ENCODE measurements around the gene KIF1B. TPM values are rescaled to one million over a fixed set of nuclear protein-coding genes. Genes with fewer than 3 reads are reported as not detected.

KIF1B gene
- total RNA-seq, 5 donors from 2014 or later (not counting 1 experiment from before 2014, with no cell fraction given), result 10.3 to 15.3 (median 13.8) TPM

DNA sequence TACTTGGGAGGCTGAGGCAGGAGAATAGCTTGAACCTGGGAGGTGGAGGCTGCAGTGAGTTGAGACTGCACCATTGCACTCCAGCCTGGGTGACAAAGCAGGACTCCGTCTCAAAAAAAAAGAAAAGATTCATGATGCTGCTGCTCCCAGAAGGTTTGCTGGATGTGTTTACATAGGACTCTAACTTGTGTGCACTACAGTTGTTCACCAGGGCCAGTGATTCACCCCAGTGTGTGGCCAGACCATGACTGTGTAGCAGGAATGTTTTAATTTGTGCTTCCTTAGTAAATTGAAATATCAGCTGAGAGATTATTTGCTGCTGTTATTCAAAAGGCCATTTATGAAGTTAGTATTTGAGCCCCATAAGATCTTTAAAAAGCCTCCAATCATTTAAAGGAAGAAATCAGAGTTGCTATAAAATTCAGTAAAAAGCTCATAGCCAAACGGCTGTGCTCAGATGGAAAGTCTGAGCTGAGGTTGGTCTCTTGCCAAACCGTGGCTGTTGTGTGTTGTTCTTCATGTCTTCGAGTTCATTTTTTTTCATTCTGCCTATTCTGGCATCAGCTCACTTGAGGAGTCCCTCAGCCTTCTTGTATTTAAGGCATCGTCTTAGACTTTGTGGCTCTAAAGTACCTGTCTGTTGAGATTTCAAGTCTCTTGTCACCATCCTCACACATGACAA lies 170.4 kb downstream of the KIF1B start:
- no peak for DNase-seq
- POLR2A ChIA-PET, result no interaction called here
- H3K4me1 Mint-ChIP-seq, result no peaks in the 10 kb centered on the region
- no peak overlapping the region for H3K4me3 Mint-ChIP-seq
- H3K27me3 Mint-ChIP-seq, result no peaks in the 10 kb centered on the region
- CTCF ChIA-PET, result no interaction called here
- Histone ChIP-seq H3K27me3 (replicated peaks in 1 of 2; ENCODE audit: control insufficient read depth in 2 of 2, extremely low read depth in 1 of 2, insufficient read depth in 2 of 2, low read length in 1 of 2) (no peaks in the 10 kb centered on the region), H3K4me3 (ENCODE audit: control insufficient read depth in 1 of 2, extremely low read depth in 1 of 2, low read length in 1 of 2) (no peak overlapping the region), H3K36me3 (ENCODE audit: control insufficient read depth in 2 of 2, extremely low read depth in 1 of 2, insufficient read depth in 1 of 2, low read length in 1 of 2) (peaks cover 4 to 17% of the 10 kb centered on the region in 2 donors), H3K27ac (ENCODE audit: low read length) (no peak overlapping the region), H3K4me1 (ENCODE audit: control insufficient read depth in 1 of 2, extremely low read depth in 1 of 2, insufficient read depth in 2 of 2, low read length in 2 of 2) (no peaks in the 10 kb centered on the region), H3K9me3 (no peaks in the 10 kb centered on the region)
- no peak overlapping the region for H3K27ac Mint-ChIP-seq
- no peak for ATAC-seq (replicated peaks in 1 of 4)
- WGBS (ENCODE audit: insufficient coverage), result 79% methylated on average over 3 of the region's 5 CpGs
- H3K36me3 Mint-ChIP-seq, result peaks cover 9% of the 10 kb centered on the region
- no peaks in the 10 kb centered on the region for H3K9me3 Mint-ChIP-seq

DNA sequence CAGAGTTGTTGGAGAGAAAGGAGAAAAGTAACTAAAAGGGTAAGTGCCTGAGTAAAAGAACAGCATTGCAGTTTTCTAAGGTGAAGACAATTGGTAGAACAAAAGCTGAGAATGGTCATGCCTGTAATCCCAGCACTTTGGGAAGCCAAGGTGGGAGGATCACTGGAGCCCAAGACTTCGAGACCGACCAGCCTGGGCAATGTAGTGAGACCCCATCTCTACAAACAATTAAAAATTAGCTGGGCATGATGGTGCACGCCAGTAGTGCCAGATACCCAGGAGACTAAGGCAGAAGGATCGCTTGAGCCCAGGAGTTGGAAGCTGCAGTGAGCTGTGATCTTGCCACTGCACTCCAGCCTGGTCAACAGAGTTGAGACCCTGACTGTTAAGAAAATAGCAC lies 173.3 kb downstream of the KIF1B start:
- no peaks in the 10 kb centered on the region for H3K27me3 Mint-ChIP-seq
- Histone ChIP-seq H3K9me3 (no peaks in the 10 kb centered on the region), H3K27me3 (replicated peaks in 1 of 2; ENCODE audit: control insufficient read depth in 2 of 2, extremely low read depth in 1 of 2, insufficient read depth in 2 of 2, low read length in 1 of 2) (no peaks in the 10 kb centered on the region), H3K4me1 (ENCODE audit: control insufficient read depth in 1 of 2, extremely low read depth in 1 of 2, insufficient read depth in 2 of 2, low read length in 2 of 2) (peaks cover 2 to 3% of the 10 kb centered on the region in 2 experiments), H3K36me3 (ENCODE audit: control insufficient read depth in 2 of 2, extremely low read depth in 1 of 2, insufficient read depth in 1 of 2, low read length in 1 of 2) (peaks cover 1 to 4% of the 10 kb centered on the region in 2 donors), H3K4me3 (ENCODE audit: control insufficient read depth in 1 of 2, extremely low read depth in 1 of 2, low read length in 1 of 2) (no peak overlapping the region), H3K27ac (ENCODE audit: low read length) (no peak overlapping the region)
- ChIA-PET POLR2A (no interaction called here), CTCF (no interaction called here)
- 94% methylated on average over 2 of the region's 4 CpGs for WGBS (ENCODE audit: insufficient coverage)
- no peaks in the 10 kb centered on the region for H3K9me3 Mint-ChIP-seq
- H3K27ac Mint-ChIP-seq, result no peak overlapping the region
- peaks cover 9 to 11% (median 10%) of the 10 kb centered on the region in 3 donors for H3K4me1 Mint-ChIP-seq
- H3K36me3 Mint-ChIP-seq, result peaks cover 3% of the 10 kb centered on the region
- ATAC-seq (replicated peaks in 1 of 4) (no peak), DNase-seq (no peak)
- H3K4me3 Mint-ChIP-seq, result no peak overlapping the region

- Mint-ChIP-seq H3K27me3 (no peaks in the 10 kb centered on the region), H3K4me1 (peaks cover 9 to 11% (median 10%) of the 10 kb centered on the region in 3 donors), H3K9me3 (no peaks in the 10 kb centered on the region), H3K4me3 (no peak overlapping the region), H3K36me3 (peaks cover 3% of the 10 kb centered on the region), H3K27ac (no peak overlapping the region)
- DNase-seq (no peak), ATAC-seq (replicated peaks in 1 of 4) (no peak)
- ChIA-PET POLR2A (no interaction called here), CTCF (no interaction called here)
- H3K9me3 ChIP-seq, result no peaks in the 10 kb centered on the region
- peaks cover 0 to under 1% of the 10 kb centered on the region in 2 donors for H3K36me3 ChIP-seq (ENCODE audit: control insufficient read depth in 2 of 2, extremely low read depth in 1 of 2, insufficient read depth in 1 of 2, low read length in 1 of 2)
- H3K27me3 ChIP-seq (replicated peaks in 1 of 2; ENCODE audit: control insufficient read depth in 2 of 2, extremely low read depth in 1 of 2, insufficient read depth in 2 of 2, low read length in 1 of 2), result no peaks in the 10 kb centered on the region
- no peak overlapping the region for H3K27ac ChIP-seq (ENCODE audit: low read length)
- 97% methylated on average over 5 of the region's 8 CpGs for WGBS (ENCODE audit: insufficient coverage)
- H3K4me1 ChIP-seq (ENCODE audit: control insufficient read depth in 1 of 2, extremely low read depth in 1 of 2, insufficient read depth in 2 of 2, low read length in 2 of 2), result peaks cover 2 to 3% of the 10 kb centered on the region in 2 experiments
- no peak overlapping the region for H3K4me3 ChIP-seq (ENCODE audit: control insufficient read depth in 1 of 2, extremely low read depth in 1 of 2, low read length in 1 of 2)
Measured at GRCh38 chr1:10384219-10384618, 173.8 kb downstream of the KIF1B start.

DNA sequence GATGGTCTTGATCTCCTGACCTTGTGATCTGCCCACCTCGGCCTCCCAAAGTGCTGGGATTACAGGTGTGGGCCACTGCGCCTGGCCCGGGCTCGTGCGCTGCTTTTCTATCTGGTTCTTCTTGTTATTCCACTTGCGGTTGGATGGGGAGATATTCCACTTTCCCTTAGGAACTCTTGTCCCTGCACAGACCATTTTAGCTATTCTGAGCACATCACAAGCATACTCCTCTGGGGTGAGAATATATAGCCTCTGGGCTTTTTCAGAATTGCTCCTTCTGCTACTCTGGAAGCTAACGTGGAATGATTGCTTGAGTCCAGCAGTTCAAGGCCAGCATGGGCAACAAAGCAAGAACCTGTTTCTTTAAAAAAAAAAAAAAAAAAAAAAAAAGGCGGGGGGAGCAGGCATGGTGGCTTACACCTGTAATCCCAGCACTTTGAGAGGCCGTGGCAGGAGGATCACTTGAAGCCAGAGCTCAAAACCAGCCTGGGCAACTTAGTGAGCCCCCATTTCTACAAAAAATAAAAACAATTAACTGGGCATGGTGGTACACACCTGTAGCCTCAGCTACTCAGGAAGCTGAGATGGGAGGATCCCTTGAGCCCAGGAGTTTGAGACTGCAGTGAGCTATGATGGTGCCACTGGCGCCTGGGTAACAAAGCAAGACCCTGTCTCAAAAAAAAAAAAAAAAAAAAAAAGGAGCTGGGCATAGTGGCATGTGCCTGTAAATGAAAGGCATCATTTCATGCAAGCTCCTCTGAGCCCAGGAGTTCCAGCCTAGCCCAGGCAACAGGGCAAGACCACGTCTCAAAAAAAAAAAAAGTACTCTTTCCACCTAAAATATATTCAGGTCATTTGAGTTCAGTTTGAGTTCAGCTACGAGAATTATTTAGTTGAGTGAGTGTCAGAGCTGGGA lies 176.6 kb downstream of the KIF1B start:
- H3K9me3 ChIP-seq, result no peaks in the 10 kb centered on the region
- no peaks in the 10 kb centered on the region for H3K9me3 Mint-ChIP-seq
- peaks cover 2 to 3% of the 10 kb centered on the region in 2 experiments for H3K4me1 ChIP-seq (ENCODE audit: control insufficient read depth in 1 of 2, extremely low read depth in 1 of 2, insufficient read depth in 2 of 2, low read length in 2 of 2)
- 100% methylated on average over 2 of the region's 12 CpGs for WGBS (ENCODE audit: insufficient coverage)
- H3K27ac Mint-ChIP-seq, result no peak overlapping the region
- no peaks in the 10 kb centered on the region for H3K27me3 Mint-ChIP-seq
- POLR2A ChIA-PET, result interaction anchor here in 1 of 2 donors (1.0 kb wide), 1 partner anchor 12 kb away, joined by 6 read pairs; the partner anchor contains the start of gene PGD
- no peaks in the 10 kb centered on the region for H3K27me3 ChIP-seq (replicated peaks in 1 of 2; ENCODE audit: control insufficient read depth in 2 of 2, extremely low read depth in 1 of 2, insufficient read depth in 2 of 2, low read length in 1 of 2)
- H3K4me3 ChIP-seq (ENCODE audit: control insufficient read depth in 1 of 2, extremely low read depth in 1 of 2, low read length in 1 of 2), result no peak overlapping the region
- H3K4me3 Mint-ChIP-seq, result no peak overlapping the region
- CTCF ChIA-PET, result interaction anchor here (0.5 to 0.6 kb wide), 4 partner anchors 55 to 186 kb away, joined by 3 to 5 read pairs (median 3); no protein-coding TSS in a partner anchor
- peaks cover 3% of the 10 kb centered on the region for H3K36me3 Mint-ChIP-seq
- DNase-seq, result no peak
- no peaks in the 10 kb centered on the region for H3K36me3 ChIP-seq (ENCODE audit: control insufficient read depth in 2 of 2, extremely low read depth in 1 of 2, insufficient read depth in 1 of 2, low read length in 1 of 2)
- H3K27ac ChIP-seq (ENCODE audit: low read length), result no peak overlapping the region
- ATAC-seq (replicated peaks in 1 of 4), result no peak
- peaks cover 9 to 11% (median 10%) of the 10 kb centered on the region in 3 donors for H3K4me1 Mint-ChIP-seq

DNA sequence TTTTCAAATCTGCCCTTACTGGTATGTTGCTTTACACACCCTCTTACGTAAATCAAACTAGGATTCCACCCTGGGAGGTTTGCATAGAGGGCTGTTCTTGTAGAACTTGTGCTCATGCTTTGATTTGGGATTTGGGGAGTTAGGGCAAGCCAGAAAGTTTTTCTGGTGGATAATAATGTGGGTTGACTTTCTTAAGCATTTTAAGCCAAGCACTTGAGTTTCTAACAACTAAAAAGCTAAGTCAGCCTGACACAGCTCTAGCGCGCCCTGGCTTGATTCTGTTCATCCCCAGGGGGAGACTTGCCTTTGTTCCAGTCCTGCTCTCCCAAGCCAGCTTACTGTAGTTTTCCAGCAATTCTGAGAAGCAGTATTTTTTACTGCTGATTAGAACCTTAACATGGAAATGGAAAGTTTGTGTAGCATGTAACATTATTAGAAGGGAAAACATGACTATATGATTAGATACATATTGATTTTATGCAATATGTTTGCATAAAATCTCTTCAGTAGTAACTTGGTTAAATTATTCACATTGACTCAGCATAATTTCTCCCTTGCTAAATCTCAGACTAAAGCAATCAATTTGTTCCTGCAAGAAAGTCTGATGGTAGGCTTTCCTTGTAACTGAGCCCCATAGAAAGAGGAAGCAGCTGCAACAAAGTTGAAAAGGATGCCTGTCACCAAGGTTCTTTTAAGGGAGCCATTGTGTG lies 177.5 kb downstream of the KIF1B start:
- Histone ChIP-seq H3K36me3 (ENCODE audit: control insufficient read depth in 2 of 2, extremely low read depth in 1 of 2, insufficient read depth in 1 of 2, low read length in 1 of 2) (no peaks in the 10 kb centered on the region), H3K9me3 (no peaks in the 10 kb centered on the region), H3K4me1 (ENCODE audit: control insufficient read depth in 1 of 2, extremely low read depth in 1 of 2, insufficient read depth in 2 of 2, low read length in 2 of 2) (peaks cover 2 to 3% of the 10 kb centered on the region in 2 experiments), H3K27me3 (replicated peaks in 1 of 2; ENCODE audit: control insufficient read depth in 2 of 2, extremely low read depth in 1 of 2, insufficient read depth in 2 of 2, low read length in 1 of 2) (no peaks in the 10 kb centered on the region), H3K4me3 (ENCODE audit: control insufficient read depth in 1 of 2, extremely low read depth in 1 of 2, low read length in 1 of 2) (no peak overlapping the region), H3K27ac (ENCODE audit: low read length) (no peak overlapping the region)
- DNase-seq (peak in 1 of 35 experiments; percentile 9), ATAC-seq (replicated peaks in 1 of 4) (peak in 2 of 4 experiments; percentile 46 to 51)
- ChIA-PET POLR2A (interaction anchor here in 1 of 2 donors (1.0 kb wide), 1 partner anchor 11 kb away, joined by 6 read pairs; the partner anchor contains the start of gene PGD), CTCF (interaction anchor here (0.5 to 1.0 kb wide), 2 partner anchors 11 to 54 kb away, joined by 3 read pairs; partner anchors contain the start of gene PGD (in 1 of the 2))
- Mint-ChIP-seq H3K36me3 (peaks cover 3% of the 10 kb centered on the region), H3K27me3 (no peaks in the 10 kb centered on the region), H3K27ac (peak overlapping the region in 1 of 2 donors; percentile 34), H3K9me3 (no peaks in the 10 kb centered on the region), H3K4me3 (no peak overlapping the region), H3K4me1 (peaks cover 9 to 11% (median 10%) of the 10 kb centered on the region in 3 donors)
- WGBS (ENCODE audit: insufficient coverage), result 90% methylated on average over 2 of the region's 3 CpGs

DNA sequence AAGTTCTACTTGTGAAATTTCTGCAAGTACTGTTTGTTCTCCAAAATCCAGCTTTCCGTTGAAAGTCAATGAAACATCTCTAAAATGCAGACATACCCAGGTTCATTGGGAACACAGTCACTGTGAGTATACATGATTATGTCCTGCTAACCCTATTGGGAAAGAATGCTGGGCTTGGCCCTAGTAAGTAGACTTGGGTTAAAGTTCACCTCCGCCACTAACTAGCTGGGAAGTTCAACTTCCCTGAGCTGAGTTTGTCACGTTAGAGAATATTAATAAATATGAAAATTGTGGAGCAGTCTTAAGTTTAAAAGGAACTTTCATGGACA lies 178.0 kb downstream of the KIF1B start:
- CTCF ChIA-PET, result interaction anchor here in 1 of 2 donors (1.0 kb wide), 1 partner anchor 10 kb away, joined by 3 read pairs; the partner anchor contains the start of gene PGD
- H3K27me3 Mint-ChIP-seq, result no peaks in the 10 kb centered on the region
- H3K27ac Mint-ChIP-seq, result peak overlapping the region in 1 of 2 donors; percentile 39
- DNase-seq, result no peak
- POLR2A ChIA-PET, result no interaction called here
- ATAC-seq (replicated peaks in 1 of 4), result no peak
- H3K36me3 Mint-ChIP-seq, result peaks cover 3% of the 10 kb centered on the region
- H3K9me3 Mint-ChIP-seq, result no peaks in the 10 kb centered on the region
- Histone ChIP-seq H3K9me3 (no peaks in the 10 kb centered on the region), H3K4me1 (ENCODE audit: control insufficient read depth in 1 of 2, extremely low read depth in 1 of 2, insufficient read depth in 2 of 2, low read length in 2 of 2) (peaks cover 2 to 3% of the 10 kb centered on the region in 2 experiments), H3K4me3 (ENCODE audit: control insufficient read depth in 1 of 2, extremely low read depth in 1 of 2, low read length in 1 of 2) (no peak overlapping the region), H3K27me3 (replicated peaks in 1 of 2; ENCODE audit: control insufficient read depth in 2 of 2, extremely low read depth in 1 of 2, insufficient read depth in 2 of 2, low read length in 1 of 2) (no peaks in the 10 kb centered on the region), H3K36me3 (ENCODE audit: control insufficient read depth in 2 of 2, extremely low read depth in 1 of 2, insufficient read depth in 1 of 2, low read length in 1 of 2) (no peaks in the 10 kb centered on the region), H3K27ac (ENCODE audit: low read length) (no peak overlapping the region)
- no peak overlapping the region for H3K4me3 Mint-ChIP-seq
- peaks cover 9 to 11% (median 10%) of the 10 kb centered on the region in 3 donors for H3K4me1 Mint-ChIP-seq
- WGBS (ENCODE audit: insufficient coverage), result 83% methylated on average over 1 of the region's 3 CpGs
